ENCODE measurements around the gene TCL1A.
"Not testable (repeated sequence)": the region's sequence is repeated elsewhere in the genome, so short reads cannot be mapped to it uniquely, and the experiment has no call there.

The TCL1A gene

DNA sequence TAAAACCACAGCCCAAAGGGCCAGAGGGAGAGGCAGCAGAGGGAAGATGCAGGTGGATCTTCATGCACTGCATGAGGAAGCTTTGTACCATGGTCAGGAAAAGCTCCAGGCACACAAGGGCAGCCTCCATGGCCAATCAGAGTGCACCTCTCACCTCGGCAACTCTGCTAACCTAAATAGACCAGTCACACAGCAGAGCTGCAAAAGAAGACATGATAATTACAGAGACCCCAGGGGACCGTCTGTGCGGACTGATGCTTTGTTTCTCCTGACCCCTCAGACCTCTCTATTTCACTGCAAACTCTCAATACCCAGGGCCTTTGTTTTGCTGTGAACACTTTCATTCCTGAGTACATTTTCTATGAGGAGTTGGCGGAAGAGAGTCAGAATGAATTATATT, 38.4 kb downstream of the TCL1A start:
- no peak for DNase-seq (ENCODE audit: low spot score)

DNA sequence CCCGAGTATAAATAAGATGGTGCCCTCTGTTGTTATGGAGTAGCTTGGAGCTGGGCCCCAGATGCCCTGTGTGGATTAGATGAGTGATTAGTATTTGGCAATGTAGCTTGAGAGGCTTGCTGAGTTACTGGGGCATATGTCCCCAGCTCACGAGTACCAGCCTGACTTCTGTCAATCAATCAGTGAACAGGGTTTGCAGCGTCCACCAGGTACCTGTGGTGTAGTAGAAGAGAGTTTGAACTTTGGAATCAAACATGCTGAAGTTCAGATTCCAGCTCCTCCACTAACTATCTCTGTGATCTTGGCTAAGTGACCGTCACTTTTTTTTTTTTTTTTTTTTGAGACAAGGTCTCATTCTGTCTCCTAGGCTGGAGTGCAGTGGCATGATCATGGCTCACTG, 39.3 kb downstream of the TCL1A start:
- DNase-seq (ENCODE audit: low spot score): no peak

DNA sequence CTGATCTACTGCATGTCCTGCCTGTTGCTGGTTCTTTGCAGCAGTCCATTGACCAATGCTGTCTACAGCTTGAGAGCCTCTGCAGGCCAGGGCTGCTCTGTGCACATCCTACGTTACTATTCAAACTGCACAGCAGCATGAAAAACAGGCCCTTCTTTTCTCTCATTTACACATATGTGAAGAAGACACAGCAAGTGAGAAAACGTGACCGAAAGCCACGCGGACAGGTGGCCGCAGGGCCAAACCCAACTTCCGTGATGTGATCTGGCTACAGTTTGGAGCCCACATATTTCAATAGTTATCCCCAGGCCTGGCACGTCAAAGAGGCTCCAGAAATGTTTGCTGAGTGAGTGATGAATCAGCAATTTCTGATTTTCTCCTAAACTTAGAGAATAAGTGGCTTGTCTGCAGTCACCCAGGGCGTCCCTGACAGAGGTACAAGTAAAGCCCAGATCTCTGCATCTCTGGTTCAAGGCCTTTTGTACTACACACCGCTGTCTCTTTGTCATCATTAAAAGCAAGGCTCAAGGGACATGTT, 45.6 kb downstream of the TCL1A start:
- no peak for DNase-seq (ENCODE audit: low spot score)

DNA sequence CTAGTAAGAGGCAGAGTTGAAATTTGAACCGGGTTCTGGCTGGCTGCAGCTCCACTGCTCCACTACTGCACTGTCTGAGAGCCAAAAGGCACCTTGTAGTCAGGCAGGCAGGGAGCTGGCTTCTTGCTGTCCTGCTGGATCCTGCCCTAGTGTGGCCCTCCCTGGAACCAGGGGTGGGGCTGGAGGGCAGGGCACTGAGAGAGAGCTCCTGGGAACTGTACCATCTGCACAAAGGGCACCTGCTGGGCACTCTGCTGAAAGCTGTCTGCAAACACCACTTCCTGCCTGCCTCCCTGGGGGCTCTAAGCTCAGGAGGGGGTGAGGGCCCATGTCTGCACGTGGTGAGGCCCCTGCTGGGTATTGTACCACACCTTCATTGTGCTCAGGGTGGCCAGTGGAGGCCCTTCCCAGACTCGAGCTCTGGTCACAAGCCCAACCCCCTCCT, 46.7 kb downstream of the TCL1A start:
- no peak for DNase-seq (ENCODE audit: low spot score)

DNA sequence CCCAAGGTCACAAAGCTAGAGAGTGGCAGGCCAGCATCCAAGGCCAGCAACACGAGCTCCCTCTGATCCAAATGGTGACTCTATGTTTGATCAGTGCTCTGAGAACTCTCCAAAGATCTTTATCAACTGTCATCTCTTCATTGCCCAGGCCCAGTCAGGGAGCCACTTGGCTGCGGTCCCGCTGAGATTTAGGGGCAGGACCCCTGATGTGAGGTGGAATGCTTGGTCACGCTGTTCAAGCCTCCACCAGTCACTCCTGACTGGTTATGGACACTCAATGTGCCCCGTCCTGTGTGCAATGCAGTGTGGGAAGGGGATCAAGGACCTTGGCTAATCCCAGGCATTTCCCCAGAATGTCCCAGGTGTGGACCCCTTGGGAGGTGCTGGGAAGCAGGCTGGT, 47.5 kb downstream of the TCL1A start:
- no peak for DNase-seq (ENCODE audit: low spot score)

DNA sequence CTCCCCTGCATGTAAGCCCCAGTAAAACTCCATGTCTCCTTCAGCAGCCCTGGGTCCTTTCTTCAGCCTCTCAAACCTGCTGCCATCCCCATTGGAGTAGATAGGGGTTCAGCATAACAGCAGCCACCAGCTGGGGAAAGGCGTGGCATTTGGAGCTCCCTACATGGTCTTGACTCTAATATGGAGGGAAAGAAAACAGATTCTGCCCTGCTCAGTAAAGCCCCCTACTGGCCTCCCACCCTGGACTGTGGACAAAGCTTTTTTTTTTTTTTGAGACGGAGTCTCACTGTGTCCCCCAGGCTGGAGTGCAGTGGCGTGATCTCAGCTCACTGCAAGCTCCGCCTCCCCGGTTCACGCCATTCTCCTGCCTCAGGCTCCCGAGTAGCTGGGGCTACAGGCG, 48.4 kb downstream of the TCL1A start:
- not testable (repeated sequence) for DNase-seq (ENCODE audit: low spot score)

DNA sequence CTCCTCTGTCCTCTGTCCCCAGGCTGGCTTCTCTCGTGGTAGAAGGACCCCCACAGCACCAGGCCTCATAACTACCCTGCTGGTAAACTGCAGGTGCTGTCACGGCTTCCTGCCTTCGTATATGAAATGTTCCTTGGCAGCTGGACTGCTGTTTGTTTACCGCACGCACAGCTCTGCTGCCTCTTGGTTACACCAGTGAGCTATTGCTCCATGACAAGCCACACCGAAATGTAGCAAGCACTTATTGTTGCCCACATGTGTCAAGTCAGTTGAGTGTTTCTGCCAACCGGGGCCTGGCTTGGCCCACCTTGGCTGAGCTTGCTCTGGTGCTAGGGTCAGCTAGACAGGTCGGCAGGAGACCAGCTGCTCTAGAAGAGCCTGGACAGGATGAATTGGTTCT, 49.4 kb downstream of the TCL1A start:
- no peak for DNase-seq (ENCODE audit: low spot score)

DNA sequence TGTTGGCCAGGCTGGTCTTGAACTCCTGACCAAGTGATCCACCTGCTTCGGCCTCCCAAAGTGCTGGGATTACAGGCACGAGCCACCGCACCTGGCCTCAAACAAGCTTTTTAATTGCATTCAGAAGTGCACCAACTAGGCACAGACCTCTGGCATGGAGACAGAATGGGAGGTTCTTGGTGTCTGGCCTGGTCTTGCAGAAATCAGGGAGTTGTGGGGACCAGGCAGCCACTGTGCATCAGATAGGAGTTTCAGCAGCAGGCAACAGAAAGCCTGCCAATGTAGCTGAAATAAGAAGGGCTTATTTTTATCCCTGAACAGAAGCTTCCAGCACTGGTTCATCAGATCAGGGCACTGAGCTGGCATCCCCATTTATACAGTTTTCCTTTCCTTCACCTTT, 49.9 kb downstream of the TCL1A start:
- no peak for DNase-seq (ENCODE audit: low spot score)

DNA sequence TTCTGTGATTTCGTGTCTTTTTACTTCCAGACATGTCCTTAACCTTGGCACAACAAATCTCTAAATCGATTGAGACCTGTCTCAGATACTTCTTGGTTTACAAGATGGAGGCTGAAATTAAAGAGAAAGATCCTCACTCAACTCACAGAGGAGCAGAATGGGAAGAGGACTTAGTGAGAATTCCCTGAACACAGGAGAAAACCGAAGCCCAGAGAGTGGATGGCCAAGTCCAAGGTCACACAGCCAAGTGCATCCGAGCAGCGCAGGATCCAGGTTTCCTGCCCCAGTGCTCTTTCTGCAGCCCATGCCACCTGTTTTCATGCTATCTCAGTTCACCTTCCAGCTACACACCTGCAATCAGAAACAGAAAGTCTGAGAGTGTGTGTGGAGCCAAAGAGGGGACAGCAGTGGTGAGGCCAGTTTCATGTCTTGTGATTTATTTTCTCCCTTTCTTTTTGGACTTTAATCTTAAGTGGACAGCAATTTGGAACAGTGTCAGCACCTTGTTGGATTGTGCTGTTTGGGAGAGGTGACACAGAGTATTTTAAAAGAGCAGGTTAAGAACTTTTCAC, 50.6 kb downstream of the TCL1A start:
- no peak for DNase-seq (ENCODE audit: low spot score)

DNA sequence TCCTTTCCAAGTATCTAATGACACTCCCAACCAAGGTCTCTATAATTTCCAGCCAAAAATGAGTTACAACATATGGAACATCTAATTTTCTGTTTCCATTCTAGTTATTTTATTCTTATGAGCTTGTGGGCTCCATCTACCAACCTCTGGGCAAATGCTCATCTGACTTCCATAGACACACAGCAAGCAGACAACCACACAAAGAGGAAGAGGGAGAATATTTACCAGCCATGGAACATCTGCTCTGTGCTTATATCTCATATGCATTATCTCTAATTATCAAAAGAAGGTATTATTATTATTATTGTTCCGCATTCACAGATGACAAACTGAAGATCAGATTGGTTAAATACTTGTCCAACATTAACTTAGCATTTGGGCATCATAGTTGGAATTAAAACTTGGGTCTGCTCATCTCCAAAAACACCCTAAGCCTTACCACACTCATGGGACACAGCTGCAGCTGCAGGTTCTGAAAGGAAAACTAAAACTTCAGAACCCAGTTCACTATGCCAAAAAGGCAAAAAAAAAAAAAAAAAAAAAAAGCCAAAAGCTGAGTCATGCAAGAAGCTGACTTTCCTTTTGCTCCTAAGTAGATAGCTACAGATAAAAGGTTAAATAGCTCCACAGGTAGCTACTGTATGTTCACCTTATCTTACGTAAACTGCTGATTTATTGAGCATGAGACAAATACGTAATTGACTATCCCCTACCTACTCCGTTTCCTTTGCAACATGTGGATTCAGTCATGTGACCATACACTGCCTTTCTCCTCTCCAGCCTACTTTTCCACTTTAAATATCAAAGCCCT, 51.3 kb downstream of the TCL1A start:
- DNase-seq (ENCODE audit: low spot score): no peak

DNA sequence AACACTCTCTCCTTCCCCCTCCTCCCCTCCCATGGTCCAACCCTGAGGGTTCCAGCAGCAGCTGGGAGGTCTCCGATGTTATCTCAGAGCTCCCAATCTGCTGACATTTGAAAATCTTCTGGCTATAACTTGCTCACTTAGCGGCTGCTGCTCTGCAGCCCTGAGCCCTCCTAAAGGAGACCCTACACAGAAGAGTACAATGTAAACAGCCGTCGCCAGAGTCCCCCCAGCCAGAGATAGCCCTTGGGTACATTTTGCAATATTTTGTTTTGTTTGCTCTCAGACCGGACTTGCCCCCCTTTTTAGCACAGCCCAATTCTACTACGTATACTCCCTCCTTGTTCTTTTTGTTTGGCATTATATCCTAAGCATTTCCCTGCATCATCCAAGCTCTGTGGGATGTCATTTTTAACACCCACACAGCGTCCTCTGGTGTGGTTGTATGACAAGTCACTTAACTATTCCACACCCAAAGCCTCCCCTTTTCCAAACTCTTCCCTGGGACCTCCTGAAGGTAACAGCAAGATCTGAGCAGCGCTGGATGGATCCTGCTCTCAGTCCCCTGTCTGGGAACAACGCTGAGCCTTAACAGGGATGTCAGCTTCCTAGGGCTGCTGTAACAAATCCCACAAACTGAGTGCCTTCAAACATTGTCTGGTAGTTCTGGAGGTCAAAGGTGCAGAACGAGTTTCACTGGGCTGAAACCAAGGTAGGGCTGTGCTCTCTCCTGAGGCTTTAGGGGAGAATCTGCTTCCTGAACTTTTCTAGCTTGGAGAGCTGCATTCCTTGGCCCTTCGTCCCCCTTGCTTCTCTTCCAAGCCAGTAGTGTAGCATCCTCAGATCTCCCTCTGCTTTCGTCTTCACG, 53.0 kb downstream of the TCL1A start:
- no peak for DNase-seq (ENCODE audit: low spot score)

DNA sequence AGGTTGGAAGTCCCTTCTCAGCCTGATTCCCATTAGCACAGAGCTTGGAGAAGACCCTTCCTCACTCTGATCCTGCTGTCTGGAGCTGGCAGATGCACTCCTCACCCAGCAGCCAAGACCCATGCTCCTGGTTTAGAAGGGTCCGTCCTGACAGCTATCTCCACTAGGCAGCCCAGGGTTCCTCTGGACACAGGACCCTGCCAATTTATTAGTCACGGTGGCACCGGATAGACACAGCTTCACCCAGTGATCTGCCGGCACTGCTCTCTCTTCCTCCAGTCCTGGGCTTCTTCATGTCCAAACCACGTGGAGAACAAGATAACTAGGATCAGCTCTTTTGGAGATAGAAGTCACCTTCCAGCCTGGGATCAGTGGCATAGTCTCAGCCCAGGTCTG, 53.9 kb downstream of the TCL1A start:
- DNase-seq (ENCODE audit: low spot score): no peak

Data from hematopoietic multipotent progenitor cell treated with erythropoietin and hydrocortisone succinate and interleukin-3 and kit ligand, for 15 days (in vitro differentiated cells).